Stimulated activated CD8-positive, alpha-beta memory T cell treated with anti-CD3 and anti-CD28 coated beads, Interleukin-12 subunit alpha, Interleukin-12 subunit beta, amount 100 ng/mL, for 1 hour (primary cell): ENCODE data around the gene LBH.

ENCODE experiments used
- DNase-seq: peaks from one replicate; pipeline ENCODE4 v3.0.0-alpha.2; 2020; ENCODE audit warnings: low read depth

The LBH gene

DNA sequence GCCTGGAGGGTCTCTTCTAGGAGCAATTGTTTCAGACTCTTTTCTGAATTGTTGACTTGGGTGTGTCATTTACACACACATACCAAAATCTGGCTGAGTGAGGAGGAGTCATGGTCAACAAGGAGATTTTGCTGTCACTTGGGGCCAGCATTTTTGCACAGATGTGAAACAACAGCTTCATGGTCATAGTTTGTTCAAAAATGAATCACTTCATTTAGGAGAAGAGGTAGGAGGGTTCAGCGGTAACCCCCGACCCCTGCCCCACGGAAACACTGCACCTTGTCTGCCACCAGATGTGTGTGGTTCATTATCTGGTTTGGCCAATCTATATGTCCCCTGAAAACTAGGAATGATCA lies 42.2 kb downstream of the LBH start:
- no peak for DNase-seq

GRCh38 chr2:30275256-30275655 lies 43.9 kb downstream of the LBH start:
- DNase-seq: no peak

DNA sequence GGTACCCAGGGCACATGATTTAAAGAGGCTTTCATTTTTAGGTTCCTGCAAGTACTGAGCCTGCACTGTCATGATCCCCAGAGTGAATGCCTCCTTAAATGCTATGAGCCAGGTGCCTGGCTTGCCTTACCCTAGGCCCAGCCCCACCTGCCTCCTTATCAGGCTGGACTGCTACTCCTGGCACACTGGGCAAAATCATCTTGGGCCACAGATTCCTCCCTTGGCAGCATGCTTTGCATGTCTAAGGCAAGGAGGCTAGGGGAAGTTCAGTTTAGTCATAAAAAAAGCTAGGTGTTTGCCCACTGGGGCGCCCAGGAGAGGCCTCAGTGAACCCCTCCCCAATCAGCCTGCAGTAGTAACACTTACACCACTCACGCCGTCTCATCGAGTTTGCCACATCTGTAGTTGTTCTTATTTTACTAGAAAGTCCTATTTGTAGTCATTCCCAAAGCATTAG lies 45.1 kb downstream of the LBH start:
- DNase-seq: no peak

DNA sequence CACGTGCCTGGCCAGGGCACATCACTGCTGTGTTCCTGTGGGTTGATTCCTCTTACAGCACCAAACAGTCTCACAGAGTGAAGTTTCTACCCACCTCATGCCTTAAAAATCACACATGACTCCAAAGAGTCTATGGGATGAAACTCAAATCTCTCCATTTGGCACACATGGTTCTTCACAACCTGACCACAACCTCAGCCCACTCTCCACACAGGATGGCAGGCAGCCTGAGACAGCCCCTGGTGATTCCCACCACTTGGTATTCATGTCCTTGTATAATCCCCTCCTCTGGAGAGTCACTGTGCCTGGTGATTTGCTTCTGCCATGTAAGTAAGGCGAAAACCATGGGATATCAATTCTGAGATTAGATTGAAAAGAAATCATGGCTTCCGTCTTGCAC lies 46.2 kb downstream of the LBH start:
- DNase-seq: no peak

DNA sequence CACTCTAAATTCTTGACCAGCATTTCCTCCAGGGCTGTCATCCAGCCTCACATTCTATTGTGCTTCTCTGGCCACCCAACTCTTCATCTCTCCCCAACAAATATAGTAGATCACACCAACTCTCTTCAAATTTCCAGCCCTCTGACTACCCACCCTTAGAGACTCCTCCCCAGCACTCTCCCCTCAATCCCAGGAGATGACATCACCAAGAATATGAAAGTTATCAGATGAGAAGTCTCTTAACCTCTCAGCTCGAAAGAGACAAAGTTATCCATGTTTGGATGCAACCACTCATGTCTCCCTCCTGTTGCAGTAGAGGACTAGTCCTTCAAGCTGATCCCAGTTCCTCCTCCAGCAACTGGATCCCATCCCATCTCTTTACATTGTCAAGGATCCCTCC lies 47.1 kb downstream of the LBH start:
- no peak for DNase-seq

- DNase-seq: no peak
Measured at GRCh38 chr2:30280596-30281434, 49.5 kb downstream of the LBH start.

- DNase-seq: no peak
Measured at GRCh38 chr2:30282081-30282480, 50.7 kb downstream of the LBH start.

DNA sequence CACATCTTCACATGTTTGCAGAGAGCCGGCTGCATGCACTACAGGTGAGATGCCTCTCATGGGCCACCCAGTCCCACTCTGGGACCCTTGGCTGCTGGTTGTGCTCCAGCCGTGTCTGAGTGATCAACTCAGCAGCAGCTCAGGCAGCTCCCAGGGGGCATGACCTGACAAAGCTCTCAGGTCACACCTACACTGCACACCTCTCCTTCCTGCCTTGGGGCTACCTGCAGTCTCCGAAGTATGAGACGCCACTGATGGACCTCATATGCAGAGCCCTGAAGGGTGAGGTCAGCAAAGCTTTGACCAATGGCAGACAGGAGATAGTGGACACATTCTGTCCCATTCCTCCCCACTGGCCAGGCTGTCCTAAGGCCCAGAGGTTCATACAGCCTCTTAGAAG lies 51.4 kb downstream of the LBH start:
- DNase-seq: no peak

- no peak for DNase-seq
Measured at GRCh38 chr2:30283931-30284565, 52.7 kb downstream of the LBH start.

DNA sequence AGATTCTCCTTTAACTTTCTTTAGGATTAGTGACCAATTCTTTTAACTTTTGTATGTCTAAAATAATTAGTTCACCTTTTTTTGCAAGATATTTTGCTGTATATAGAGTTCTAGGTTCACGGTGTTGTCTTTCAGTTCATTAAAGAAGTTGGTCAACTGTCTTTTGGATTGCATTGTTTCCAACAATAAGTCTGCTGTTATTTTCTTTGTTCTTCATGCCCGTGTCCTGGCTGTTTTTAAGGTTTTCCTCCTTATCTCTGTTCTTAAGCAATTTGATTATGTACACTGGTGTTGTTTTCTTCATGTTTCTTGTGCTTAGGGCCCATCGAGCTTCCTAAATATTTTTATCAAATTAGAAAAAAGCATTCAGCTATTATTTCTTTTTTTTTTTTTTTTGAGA lies 54.4 kb downstream of the LBH start:
- DNase-seq: no peak

DNA sequence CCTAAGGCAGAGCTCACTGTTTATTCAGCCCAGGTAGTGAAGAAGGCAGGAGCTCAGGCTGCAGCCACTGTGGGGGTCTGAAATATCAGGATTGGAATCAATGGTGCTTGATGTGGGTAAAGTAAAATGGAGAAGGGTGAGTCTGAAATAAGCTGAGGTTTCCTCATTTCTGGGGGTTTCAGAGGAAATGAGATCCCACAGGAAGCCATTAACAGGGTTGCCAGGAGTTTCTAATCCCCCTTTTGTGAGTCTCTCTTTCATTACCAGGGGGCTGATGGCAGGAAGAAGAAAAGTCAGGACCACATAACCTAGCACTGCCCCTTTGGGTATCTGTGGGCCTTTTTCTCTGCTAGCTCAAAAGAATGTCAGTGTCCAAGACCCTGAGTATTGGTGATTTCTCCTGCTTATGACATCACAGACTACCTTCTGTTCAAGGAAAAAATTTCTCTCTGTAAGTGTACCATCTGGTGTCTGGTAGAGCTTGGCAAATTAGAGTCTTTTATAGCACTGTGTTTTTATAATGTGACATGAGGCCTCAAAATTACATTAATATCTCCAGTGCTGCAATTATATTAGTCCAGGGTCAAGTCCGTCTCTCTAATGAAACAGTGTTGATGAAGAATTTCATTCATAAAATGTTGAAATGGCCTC lies 56.0 kb downstream of the LBH start:
- DNase-seq: no peak

DNA sequence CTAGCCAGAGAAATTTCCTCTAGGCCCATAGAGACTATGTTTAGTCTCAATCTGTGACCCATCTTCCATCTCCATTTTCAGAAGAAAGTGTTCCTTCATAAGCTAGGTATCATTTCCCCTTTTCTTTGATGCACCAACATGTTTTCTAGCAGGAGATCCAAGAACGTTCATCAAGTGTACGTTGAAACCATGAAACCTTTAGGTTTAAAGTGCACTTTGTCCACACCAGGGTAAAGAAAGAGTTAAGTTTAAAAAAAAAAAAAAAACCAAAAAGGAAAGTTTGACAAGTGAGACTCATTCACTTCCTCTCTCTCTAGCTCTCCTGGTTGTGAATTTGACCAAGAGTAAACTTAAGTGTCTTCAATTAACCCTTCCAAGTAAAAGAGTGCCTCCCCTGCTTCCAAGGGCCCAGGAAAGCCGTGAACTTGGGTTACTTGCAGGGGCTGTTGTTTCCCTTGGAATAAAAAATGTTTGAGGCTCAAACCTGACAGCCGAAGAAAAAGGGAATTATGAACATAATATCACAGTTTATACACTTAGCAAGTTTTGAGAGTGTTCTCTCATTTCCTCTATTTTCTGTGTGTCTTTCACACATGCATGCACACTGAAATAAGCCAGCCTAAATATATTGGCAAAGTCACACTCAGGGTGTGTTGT lies 56.7 kb downstream of the LBH start:
- DNase-seq: no peak

DNA sequence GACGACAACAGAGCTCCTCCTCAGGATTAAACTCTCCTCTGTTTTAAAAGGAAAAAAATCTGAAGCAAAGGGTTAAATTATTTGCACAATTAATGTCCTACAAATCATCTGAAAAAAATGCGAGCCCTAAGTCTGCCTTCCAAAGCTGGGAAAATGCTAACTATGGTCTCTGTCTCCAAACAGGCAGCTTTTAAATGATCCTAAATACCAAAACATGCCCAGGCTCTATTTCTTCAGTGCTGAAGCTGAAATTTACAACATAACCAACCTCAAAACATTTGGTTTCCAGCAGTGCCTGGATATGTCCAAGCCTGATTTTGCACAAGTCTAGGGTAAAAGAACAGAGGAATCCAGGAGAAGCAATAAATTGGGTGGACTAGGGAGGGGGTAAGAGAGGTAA lies 57.2 kb downstream of the LBH start:
- no peak for DNase-seq

- DNase-seq: no peak
Measured at GRCh38 chr2:30293303-30293921, 62.1 kb downstream of the LBH start.

- DNase-seq: no peak
Measured at GRCh38 chr2:30294133-30294532, 62.8 kb downstream of the LBH start.

DNA sequence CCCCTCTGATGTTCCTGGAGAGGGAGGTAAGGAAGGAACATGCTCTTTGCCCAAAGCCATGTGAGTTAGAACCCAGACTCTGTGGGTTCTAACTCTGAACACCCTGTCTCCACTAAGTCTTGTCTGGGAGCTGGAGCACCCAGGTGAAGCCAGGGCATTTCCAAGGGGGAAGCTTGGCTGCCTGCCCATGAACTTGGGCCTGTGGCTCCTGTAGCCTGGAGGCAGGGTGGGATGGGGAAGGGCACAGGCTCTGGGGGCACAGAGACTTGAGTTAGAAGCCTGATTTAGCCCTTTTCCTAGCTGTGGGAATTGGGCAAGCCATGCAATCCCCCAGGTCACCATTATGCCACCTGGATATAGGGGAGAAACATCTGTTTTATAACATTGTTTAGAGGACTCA lies 65.2 kb downstream of the LBH start:
- DNase-seq: no peak

- no peak for DNase-seq
Measured at GRCh38 chr2:30298302-30298701, 67.0 kb downstream of the LBH start.

GRCh38 chr2:30300122-30300455 lies 68.8 kb downstream of the LBH start:
- no peak for DNase-seq

DNA sequence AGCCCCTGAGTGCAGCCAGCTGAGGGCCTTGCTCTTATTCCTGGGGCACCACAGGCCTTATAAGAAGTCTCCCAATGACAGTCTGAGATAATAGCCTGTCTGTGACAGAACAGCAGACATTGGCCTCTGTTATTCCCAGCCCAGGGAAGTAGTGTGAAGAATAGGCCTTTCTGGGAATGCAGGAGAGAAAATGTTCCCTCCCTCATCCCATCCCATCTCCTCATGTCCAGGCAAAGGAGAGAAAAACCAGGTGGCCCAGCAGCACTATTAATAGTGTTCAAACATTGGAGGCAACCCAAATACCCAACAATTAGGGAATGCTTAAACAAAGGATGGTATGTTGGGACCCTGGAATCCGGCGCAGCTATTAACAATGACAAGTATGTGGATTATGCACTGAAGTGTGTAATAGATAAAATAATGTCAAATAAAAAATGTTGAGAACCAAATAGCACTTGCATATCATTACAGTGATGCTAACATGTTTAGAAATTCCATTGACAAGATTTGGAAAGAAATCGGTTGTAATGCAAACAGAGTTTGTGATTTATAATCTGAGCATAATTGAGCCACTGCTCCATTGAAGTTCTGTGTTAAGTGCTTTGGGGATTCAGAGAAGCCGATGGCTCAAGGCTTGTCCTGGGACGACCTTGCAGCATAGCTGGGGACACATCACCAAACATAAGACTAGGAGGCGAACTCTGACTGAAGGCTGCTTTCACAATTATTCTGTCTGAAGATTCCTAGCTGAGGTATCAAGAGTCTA lies 69.3 kb downstream of the LBH start:
- no peak for DNase-seq

DNA sequence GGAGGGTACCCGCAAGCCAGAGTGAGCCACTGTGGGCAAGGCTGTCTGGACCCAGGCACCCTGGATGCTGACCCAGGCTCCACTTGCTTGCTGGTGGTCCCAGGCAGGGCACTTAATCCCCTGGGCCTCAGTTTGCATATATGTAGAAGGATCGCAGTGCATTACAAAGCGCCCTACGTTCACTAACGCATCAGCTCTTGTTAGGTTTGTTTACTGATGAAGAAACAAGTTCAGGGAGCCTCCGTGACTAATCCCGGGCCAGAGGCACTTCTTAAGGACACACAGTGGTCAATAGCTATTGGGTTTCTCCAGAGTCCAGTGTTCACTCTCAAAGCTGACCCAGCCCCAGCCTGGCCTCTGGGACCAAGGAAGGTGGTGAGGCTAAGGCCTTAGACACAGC lies 70.2 kb downstream of the LBH start:
- no peak for DNase-seq

DNA sequence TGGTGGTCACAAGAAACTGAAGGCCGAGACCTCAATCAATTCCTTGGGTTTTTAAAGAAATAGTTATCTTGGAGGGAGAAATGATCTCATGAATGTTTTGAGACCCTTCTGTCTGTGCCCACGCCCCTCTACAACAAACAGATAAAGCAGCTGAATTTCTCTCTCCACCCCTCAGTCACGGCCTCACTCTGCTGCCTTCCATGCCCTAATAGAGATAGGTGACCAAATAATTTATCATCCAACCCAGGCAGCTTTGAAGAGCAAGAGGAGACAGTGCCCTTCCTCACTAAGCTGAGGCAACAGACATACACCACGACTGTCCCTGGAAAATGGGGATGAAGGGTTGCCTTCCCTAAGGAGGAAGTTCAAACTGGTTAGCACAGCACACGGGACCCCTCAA lies 71.2 kb downstream of the LBH start:
- no peak for DNase-seq

- DNase-seq: no peak
Measured at GRCh38 chr2:30303095-30303494, 71.8 kb downstream of the LBH start.
